Endothelial cell of umbilical vein (primary cell): ENCODE results near the gene MCC.

ENCODE experiments used
- CTCF ChIP-seq, 2 donors: IDR thresholded peaks; 1 replicate in 1 of 2; 2 replicates in 1 of 2; pipeline ENCODE4 v1.5.1; 2011; ENCODE audit warnings: low read length in 2 of 2, mild to moderate bottlenecking in 2 of 2, moderate library complexity in 2 of 2, control low read depth in 1 of 2, inconsistent platforms in 1 of 2, low read depth in 1 of 2; ENCODE audit not compliant: insufficient read depth in 1 of 2; ENCODE audit errors: extremely low read depth in 1 of 2
- MYC ChIP-seq: IDR thresholded peaks from one replicate; pipeline ENCODE4 v1.6.1; 2011; ENCODE audit warnings: mild to moderate bottlenecking, low read depth, low read length

GRCh38 chr5:113380807-113381326, 107.4 kb downstream of the MCC start:
- TF ChIP-seq MYC (no peak), CTCF (IDR thresholded peaks at IDR 0.05; ENCODE audit: extremely low read depth in 1 of 2, insufficient read depth in 1 of 2, low read depth in 1 of 2, low read length in 2 of 2) (no peak)
